GDM1 (cell line): Measurements from ENCODE around the gene HPN.
"Not testable (repeated sequence)": the region's sequence is repeated elsewhere in the genome, so short reads cannot be mapped to it uniquely, and the experiment has no call there.

Experiments
- DNase-seq: peaks from one replicate; lab custom pipeline; 2025; lab: John Stamatoyannopoulos, UW

The HPN gene

DNA sequence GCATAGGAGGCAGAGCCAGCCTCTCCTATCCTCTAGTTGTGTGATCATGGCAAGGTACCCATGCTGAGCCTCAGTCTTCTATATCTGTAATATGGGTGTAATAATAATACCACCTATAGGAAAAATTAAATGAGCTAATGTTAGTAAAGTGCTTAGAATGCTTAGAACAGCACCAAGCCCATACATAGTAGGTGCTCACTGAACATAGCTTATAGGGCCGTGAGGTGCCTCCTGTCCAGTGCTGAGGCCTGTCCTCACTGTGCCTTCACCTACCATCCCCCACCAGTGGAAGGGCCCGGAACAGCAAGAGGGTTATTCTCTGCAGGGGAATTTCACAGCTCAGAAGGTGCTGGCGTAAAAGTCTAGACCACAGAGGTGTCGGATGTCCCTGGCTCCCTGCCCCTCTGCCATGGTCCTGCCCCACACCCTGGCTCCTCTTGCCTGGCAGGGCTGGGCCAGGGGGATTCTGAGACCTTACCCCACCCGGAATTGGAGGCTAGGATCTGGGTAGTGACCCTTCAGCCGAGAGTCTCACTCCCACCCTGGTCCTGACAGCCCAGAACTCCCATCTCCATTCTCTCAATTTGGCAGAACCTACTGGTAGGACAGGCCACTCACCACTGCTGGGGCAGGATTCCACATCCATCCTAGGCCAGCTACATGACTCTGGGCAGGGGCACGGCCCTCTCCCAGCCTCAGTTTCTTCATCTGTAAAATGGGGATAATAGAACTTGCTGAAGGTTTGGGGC, 13.5 kb upstream of the HPN start:
- no peak for DNase-seq

DNA sequence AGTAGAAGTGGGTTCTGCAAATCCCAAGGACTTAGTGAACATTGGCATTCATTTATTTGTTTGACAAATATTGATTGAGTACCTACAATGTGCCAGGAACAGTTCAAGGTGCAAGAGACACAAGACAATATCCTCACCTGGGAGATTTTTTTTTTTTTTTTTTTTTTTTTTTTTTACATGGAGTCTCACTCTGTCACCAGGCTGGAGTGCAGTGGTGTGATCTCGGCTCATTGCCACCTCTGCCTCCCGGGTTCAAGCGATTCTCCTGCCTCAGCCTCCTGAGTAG, 13.0 kb upstream of the HPN start:
- not testable (repeated sequence) for DNase-seq

DNA sequence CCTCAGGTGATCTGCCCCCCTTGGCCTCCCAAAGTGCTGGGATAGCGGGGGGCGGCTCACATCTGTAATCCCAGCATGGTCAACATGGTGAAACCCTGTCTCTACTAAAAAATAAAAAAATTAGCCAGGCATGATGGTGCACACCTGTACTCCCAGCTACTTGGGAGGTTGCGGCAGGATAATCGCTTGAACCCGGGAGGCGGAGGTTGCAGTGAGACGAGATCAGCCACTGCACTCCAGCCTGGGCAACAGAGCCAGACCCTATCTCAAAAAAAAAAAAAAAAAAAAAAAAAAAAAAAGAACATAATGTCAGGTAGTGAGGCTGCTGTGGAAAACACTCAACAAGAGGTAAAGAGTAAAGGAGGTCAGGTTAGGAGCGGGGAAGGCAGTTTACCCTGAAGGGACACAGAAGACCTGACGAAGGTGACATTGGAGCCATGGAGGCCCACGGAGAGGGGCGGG, 12.2 kb upstream of the HPN start:
- DNase-seq: not testable (repeated sequence)

DNA sequence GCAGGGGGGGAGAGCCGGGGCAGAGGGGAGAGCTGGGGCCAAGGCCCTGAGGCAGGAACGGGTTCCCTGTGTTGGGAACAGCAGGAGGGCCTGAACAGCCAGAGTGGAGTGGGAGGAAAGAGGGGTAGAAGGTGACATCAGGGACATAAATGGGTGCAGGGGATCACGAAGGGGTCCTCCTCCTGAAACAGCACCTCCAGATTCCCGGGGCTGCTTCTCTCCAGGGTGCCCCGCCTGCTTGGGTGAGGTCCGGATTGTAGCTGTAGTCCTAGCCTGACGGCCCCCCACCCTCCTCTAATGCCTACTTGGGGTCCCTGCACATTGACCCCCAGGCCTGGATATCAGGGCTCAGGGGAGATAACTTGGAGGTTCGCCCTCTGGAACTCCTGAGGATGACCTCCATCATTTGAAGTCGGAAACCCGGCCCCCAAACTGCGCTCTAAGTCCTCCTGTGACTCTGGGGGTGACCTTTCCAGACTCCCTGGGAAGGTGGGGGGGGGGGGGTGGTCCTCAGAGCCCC, 11.7 kb upstream of the HPN start:
- DNase-seq: no peak

DNA sequence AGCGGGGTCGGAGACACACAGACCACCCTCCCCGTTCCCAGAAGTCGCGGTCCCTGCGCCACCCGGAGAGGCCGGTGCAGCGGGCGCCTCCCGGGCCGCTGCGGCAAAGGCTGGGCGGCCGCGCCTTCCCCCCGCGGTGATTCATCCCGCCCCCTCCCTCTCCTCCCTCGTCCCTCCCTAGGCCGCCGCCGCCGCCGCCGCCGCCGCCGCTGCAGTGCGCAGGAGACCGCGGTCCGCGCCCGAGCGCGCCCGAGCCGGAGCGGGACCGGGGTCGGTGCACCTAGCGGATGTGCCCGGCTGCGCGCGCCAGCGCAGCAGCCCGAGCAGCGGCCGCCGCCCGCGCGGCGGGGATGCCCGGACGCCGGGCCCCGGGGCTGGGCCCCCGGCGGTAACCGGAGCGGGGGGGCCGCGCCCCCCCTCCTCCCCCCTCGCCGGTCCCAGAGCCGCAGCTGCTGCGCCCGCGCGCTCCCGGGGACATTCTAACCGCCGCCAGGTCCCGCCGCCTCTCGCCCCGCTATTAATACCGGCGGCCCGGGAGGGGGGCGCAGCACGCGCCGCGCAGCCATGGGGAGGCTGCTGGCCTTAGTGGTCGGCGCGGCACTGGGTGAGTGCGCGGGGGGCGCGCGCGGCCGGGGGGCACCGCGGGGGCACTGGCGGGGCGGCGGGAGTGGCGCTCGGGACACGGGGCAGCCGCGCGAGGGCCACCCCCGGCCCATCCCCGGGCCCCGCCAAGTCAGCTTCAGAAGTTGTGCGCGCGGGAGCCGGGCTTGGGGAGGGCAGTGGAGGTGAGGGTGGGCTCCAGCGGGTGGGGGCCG, 11.1 kb upstream of the HPN start, which contains the start of gene SCN1B:
Gene SCN1B, plus strand, starts transcription at position 214 of the 815 bp plus-strand sequence. Its CDS starts 351 bp downstream, at position 565.
- DNase-seq: no peak

DNA sequence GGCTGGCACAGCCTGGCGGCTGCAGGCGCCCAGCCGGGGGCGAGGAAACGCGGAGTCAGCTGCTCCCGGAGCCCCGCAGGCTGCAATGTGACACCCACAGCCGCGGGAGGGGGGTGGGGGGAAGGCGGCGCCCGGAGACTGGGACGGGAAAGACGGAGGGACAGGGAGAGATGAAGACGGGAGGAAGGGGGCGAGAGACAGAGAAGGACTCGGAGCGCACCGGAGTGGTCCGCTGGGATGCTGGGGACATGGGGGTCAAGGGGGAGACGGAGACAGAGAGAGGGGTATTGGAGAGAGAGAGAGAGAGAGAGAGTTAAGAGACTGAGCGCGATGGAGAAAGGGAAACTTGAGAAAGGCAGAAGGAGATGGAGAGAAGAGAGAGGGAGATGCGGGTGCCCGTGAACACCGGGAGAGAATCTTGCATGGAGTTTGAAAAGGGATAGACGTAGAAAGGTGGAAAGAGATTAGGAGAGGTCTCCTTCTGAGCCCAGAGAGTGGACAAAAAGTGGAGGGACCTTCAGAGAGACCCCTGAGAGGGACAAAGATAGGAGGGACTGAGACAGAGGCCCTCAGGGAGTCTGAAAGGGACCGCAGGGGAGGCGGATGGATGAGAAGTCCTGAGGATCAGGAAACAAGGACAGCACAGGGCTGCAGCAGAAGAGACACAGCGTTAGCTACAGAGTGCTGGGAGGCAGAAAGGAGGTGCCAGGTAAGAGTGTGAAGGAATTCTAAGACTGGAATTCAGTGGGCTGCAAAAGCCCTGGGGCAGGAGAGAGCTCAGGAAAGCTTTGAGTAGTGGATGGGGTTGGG, 10.2 kb upstream of the HPN start:
- no peak for DNase-seq

DNA sequence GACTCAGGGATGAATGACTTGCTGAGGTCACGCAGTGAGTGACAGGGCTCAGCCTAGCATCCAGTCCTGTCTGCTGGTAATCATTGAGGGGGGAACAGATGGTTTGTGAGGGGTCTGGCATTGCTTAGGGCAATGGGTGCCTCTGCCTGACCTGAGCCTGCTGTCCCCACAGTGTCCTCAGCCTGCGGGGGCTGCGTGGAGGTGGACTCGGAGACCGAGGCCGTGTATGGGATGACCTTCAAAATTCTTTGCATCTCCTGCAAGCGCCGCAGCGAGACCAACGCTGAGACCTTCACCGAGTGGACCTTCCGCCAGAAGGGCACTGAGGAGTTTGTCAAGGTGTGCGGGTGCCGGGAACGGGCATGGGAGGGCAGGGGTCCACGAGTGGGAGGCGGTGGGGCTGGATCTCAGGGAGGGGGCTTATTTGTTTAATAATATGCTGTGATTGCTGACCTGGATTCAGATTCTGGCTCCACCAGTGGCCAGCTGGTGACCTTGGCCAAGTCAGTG, 9.1 kb upstream of the HPN start:
- no peak for DNase-seq

DNA sequence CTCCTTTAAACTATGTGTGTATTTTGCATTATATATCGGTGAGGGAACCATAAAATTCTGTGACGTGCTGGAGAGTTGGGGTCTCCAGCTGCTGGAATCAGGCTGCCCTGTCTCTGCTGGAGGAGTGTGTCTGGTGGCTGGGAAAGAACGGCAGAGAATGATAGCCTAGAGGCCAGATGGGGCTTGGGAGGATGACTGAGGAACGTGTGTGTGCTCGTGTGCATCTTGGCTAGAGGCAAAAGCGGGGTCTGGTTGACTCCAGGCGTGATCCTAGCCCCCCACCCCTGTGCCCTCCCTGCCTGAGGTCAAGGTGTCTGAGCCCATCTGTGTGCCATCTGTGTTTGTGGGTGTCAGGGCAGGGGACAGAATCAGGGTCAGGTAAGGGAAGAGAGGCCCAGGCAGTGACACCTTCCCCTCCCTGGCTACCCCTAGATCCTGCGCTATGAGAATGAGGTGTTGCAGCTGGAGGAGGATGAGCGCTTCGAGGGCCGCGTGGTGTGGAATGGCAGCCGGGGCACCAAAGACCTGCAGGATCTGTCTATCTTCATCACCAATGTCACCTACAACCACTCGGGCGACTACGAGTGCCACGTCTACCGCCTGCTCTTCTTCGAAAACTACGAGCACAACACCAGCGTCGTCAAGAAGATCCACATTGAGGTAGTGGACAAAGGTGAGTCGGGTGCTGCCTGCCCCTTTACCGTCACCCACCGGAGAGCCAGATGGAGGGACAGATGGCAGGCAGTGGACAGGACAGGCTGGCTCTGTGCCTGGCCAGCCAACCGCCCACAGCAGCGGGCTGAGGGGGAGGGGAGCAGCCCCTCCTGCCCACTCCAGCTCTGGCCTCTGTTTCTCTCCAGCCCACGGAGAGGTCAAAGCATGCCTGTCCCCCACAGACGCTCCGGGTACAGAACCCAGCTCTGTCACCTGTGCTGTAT, 8.2 kb upstream of the HPN start:
- no peak for DNase-seq

DNA sequence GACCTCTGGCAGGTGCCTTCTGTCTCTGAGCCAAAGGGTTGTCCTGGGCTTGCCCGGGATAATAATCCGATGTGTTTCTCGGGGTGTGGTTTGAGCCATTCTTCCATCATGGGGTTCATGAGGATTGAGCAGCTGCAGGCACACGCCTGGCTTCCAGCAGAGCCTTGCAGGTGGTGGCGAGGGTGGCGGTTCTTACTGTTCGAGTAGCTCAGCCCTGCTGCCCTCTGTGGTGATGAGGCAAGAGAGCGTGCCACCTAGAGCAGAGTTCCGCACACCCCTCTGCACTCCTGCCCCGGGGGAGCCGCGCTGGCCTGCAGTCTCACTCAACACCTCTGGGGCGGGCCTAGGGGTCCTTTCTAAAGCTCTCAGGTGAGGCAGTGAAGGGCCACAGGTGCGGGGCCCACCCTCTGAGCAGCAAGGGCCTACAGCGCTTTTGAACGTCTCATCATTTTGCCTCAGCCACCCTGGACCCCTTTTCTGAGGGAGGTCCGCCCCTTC, 7.5 kb upstream of the HPN start:
- no peak for DNase-seq

DNA sequence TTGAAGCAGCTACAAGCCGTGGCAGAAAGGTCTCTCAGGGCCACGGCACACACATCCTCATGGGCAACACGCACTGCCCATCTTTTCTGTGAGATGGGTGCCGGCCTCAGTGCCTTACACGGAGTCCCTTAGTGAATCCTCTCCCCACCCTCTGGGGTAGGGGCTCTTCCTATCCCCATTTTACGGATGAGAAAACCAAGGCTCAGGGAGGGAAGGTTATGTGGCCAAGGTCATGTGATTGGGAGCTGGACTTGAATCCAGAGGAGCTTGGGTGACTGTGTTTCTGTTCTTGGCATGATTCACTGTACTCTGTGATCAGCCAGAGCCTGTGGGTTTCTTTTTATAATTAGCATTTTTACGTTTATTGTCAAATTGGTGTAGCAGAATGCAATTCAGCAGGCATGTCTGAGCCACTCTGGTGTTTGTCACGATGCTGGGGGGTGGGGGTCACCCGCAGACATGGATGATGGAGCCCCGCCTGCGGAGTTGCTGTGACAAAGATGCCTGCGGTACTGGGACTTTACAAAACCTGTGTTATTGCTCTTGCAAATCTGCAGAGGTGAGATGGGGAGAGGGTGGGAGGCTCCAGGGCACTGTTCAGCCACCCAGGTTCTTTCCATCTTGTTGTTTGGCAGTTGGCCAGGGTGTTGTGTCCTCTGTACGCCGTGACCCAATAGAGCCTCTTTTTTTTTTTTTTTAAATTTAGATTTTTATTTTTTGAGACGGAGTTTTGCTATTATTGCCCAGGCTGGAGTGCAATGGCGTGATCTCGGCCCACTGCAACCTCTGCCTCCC, 6.7 kb upstream of the HPN start:
- no peak for DNase-seq

DNA sequence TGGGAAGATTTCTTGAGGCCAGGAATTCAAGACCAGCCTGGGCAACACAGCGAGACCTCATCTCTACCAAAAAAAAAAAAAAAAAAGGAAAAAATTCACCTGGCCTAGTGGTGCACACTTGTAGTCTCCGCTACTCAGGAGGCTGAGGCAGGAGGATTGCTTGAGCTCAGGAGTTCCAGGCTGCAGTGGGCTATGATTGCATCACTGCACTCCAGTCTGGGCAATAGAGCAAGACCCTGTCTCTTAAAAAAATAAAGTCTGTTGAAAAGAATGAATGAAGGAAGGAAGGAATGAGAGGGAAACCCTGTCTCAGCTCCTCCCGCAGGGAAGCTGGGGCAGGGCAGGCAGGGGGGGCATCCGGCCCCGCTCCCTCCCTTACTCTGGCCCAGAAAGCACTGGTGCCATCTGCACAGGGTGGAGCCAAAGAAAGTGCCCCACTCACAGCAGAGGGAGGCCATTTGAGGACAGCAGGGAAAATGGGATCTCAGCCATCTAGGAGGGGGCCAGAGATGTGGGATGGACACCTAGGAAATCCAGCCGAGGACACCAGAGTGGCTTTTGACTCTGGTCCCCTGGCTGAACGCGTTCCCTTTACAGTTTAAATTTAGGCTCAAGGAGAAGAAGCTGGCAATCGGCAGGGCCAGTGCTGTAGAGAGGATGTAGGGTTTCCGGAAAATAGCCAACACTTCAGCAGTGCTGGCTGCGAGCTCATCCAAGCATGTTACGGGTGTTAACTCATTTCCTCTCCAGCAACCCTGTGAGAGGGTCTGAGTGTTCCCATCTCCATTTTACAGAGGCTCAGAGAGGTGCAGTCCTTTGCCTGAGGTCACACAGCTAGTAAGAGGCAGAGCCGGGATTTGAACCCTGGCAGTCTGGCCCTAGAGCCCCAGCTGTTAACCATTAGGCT, 3.6 kb upstream of the HPN start:
- DNase-seq: peak; percentile 30

DNA sequence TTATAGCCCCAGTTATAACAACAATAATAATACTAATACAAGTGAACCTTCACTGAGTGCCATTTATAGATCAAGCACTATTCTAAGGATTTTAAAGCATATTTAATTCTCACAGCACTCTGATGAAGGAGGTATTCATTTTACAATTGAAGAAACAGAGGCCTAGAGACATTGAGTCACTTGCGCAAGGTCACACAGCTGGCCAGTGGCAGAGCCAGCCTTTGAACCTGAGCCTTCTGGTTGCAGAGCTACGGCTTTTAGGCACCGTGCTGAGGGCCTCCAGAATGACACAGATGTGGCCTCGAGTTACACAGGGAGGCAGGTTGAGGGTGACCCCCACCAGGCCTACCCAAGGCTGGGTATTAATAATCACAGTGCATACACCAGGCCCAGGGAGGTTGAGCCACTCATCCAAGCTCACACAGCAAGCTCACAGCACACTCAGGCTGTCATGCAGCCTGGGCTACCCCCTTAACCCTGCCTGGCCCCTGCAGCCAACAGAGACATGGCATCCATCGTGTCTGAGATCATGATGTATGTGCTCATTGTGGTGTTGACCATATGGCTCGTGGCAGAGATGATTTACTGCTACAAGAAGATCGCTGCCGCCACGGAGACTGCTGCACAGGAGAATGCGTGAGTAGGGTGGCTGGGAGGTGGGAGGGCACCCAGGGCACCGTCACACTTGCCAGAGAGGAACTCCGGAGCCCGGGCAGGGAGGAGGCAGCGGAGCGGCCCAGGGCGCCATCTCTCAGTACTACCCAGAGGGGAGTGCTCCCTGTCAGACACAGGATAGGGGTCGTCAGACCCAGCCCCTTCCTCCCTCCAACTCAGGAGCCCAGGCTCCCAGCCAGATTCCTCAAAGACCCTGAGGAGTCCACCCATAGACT, 2.7 kb upstream of the HPN start:
- DNase-seq: peak; percentile 37

DNA sequence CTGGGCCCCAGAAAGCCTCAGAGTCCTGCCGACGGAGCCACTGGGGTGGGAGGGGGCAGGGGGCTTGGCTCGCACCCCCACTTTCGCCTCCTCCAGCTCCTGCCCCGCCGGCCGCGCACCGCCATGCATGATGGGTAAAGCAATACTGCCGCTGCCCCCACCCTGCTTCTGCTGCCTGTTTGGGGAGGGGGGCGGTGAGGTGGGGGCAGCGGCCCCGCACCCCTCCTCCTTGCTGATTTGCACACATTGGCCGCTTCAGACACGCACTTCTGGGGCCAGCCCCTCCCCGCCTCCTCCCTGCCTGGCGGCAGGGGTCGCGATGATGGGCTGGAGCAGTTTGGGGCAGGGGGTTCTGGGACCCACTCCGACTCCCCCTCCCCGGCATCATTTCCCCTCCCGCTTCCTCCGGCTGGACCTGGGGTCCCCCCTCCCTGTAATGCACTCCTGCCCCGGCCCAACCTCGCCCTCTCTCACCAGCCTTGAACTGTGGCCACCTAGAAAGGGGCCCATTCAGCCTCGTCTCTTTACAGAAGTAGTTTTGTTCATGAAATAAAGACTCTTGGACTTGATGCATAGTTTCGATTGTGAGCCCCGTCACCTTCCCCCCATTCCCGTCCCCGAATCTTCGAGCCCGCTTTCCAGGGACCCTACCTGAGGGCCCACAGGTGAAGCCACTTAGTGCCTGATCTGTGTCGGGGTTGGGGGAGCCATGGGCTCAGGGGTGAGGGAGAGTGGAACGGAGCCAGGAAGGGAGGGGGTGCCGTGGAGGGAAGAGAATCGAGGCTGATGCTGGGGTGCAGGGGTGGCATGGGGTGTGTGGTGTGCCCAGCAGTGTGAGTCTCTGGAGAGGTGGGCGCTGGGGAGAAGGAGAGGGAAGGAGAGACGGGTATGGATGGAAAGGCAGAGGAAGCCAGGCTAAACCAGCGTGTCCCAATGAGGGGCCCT, 1.4 kb upstream of the HPN start:
- DNase-seq: no peak

DNA sequence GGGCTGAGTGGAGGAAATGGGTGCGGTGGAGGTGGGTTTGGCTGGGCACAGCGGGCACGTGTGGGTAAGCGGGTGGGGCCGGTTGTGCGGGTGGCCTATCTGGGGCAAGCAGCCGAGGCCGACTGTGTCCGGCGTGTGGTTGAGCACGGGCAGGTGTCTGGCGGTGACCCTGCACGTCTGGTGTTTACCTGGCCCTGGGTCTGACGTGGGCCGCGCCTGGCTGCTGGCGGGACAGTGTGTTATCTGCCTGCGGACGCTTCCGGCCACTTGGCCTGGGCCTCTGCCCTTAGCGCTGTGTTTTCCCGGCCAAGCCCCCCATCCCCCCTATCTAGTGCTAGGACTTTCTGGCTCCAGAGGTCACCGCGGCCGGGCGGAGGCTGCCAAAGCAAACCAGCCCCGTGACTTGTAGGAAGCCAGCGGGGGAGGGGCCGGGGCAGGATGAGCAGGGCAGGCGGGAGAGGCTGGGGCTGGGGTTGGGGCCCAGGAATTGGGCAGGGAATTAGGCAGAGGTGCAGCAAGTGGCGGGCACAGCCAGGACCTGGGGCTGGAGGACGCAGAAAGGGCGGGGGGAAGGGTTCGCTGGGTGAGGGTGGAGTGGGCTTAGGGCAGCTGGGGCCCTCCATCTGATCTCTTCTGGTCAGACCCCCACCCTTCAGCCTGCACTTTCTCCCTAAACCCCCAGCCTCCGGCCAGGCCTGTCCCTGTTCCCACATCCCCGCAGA, 534 bp upstream of the HPN start:
- DNase-seq: no peak

DNA sequence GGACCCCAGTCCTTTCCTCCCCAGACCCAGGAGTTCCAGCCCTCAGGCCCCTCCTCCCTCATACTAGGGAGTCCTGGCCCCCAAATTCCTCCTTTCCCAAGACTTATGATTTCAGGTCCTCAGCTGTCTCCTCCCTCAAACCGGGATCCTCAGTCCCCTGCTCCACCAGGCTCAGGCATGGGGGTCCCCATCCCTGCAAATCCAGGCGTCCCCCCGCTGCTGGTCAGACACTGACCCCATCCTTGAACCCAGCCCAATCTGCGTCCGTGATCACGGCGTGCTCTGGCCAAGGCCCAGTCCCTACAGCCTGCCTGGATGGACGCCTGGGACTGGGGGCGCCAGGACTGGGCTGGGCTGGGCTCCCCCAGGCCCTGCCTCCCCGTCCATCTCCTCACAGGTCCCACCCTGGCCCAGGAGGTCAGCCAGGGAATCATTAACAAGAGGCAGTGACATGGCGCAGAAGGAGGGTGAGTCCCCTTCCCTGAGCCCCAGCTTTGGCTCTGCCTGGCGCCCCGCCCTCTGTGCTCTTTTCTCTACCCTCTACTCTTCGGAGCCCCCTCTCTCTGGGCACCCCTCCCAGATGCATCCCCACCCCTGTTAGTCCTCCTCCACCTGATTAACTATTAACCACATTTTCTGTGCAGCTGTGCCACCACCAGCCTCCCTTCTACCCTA, 672 bp downstream of the HPN start:
- DNase-seq: no peak
